ENCODE data around the gene ADAMTS14. TPM values are rescaled to one million over a fixed set of nuclear protein-coding genes. Genes with fewer than 3 reads are reported as not detected.

ADAMTS14 gene
- total RNA-seq, 1 donor from 2014 or later = 1.4 TPM

DNA sequence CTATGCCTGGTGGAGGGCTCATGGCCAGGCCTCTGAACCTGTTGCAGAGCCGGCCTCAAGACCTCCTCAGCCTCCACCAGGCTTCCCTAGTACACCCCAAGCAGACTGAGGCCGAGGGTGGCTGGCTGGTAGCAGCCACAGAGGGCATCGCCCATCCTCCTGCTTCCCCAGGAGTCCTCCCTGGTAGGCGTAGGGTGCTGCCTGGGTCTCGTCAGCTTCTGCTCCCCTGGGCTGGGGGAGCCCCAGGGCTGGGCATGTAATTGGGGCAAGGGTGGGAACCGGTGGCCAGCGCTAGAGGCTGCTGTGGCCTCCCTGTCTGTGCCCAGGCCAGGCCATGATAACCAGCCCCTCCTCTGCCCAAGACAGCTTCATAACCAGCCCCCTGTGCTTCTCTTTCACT is 80.3 kb downstream of the ADAMTS14 start:
- Mint-ChIP-seq H3K9me3 (no peaks in the 10 kb centered on the region), H3K27me3 (peaks cover 4% of the 10 kb centered on the region), H3K36me3 (no peaks in the 10 kb centered on the region), H3K4me3 (no peak overlapping the region), H3K4me1 (ENCODE audit: unreplicated experiment) (peaks cover 10% of the 10 kb centered on the region), H3K27ac (no peak overlapping the region)
- DNase-seq (ENCODE audit: extremely low spot score, unreplicated experiment) = no peak
- TF ChIP-seq, protein P1, sequence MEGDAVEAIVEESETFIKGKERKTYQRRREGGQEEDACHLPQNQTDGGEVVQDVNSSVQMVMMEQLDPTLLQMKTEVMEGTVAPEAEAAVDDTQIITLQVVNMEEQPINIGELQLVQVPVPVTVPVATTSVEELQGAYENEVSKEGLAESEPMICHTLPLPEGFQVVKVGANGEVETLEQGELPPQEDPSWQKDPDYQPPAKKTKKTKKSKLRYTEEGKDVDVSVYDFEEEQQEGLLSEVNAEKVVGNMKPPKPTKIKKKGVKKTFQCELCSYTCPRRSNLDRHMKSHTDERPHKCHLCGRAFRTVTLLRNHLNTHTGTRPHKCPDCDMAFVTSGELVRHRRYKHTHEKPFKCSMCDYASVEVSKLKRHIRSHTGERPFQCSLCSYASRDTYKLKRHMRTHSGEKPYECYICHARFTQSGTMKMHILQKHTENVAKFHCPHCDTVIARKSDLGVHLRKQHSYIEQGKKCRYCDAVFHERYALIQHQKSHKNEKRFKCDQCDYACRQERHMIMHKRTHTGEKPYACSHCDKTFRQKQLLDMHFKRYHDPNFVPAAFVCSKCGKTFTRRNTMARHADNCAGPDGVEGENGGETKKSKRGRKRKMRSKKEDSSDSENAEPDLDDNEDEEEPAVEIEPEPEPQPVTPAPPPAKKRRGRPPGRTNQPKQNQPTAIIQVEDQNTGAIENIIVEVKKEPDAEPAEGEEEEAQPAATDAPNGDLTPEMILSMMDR (conservative IDR thresholded peaks at IDR 0.05) = no peak

DNA sequence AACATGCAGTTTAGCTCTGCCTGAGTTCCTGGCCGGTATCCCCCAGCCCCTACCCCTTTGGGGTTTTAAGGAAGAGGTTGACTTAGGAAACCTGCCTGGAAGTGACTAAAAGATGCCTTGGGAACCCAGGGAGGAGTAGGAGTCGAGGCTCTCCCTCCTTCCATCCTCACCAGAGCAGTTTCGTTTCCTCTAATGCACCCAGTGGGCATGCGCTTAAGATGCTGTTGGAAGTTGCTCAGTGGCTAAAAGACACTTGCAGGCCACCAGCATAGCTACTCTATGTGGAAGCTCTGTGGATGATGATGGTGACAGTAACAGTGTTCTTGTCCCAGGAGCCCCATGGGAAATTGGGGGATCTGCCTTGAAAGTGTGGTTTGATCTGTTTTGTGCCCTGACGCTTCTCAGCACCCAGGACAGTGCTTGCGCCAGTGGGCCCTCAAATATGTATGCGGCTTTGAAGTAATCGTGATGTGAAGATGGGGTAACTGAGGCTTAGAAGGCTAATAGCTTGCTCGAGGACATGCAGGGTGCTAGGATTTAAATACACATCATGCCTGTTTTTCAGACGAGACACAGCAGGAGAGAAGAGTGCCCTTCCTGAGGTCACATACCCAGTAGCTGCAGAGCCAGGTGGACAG is 80.8 kb downstream of the ADAMTS14 start:
- DNase-seq (ENCODE audit: extremely low spot score, unreplicated experiment) = no peak
- TF ChIP-seq, protein P1 (conservative IDR thresholded peaks at IDR 0.05) = no peak
- Mint-ChIP-seq H3K36me3 (no peaks in the 10 kb centered on the region), H3K27ac (no peak overlapping the region), H3K4me3 (no peak overlapping the region), H3K9me3 (no peaks in the 10 kb centered on the region), H3K27me3 (peaks cover 4% of the 10 kb centered on the region), H3K4me1 (ENCODE audit: unreplicated experiment) (peaks cover 10% of the 10 kb centered on the region)

DNA sequence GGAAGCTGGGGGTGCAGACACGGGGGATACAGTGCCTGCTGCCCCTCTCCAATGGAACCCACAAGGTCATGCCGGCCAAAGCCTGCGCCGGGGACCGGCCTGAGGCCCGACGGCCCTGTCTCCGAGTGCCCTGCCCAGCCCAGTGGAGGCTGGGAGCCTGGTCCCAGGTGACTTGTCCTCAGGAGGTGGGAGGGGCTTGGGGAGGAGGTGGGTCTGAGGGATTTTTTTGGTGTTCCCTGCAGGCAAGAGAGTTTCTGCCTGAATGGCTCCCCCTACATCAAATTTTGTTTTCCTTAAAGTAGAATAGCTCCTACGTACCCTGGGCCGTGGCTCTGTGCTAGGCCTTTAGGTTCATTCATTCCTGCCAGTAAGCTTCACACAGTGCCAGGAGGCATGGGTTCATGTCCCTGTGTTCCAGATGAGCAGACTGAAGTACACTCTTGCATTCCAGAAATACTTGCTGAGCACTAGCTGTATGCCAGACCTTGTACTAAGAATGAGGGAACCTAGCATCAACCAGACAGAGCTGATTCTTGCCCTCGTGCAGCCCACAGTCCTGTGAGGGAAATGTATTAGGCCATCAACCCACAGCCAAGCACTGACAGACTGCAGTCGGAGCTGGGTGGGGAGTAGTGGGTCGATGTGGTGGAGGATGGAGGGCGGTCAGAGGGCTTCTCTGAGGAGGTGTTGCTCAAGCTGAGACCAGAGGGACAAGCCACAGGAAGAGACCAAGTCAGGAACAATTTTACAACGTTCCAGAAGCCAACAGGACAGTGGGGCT is 81.7 kb downstream of the ADAMTS14 start:
- Mint-ChIP-seq H3K27ac (peak overlapping the region; percentile 30), H3K4me3 (no peak overlapping the region), H3K36me3 (no peaks in the 10 kb centered on the region), H3K9me3 (no peaks in the 10 kb centered on the region), H3K4me1 (ENCODE audit: unreplicated experiment) (peaks cover 16% of the 10 kb centered on the region), H3K27me3 (peaks cover 8% of the 10 kb centered on the region)
- TF ChIP-seq, protein P1 (conservative IDR thresholded peaks at IDR 0.05) = no peak
- DNase-seq (ENCODE audit: extremely low spot score, unreplicated experiment) = no peak

DNA sequence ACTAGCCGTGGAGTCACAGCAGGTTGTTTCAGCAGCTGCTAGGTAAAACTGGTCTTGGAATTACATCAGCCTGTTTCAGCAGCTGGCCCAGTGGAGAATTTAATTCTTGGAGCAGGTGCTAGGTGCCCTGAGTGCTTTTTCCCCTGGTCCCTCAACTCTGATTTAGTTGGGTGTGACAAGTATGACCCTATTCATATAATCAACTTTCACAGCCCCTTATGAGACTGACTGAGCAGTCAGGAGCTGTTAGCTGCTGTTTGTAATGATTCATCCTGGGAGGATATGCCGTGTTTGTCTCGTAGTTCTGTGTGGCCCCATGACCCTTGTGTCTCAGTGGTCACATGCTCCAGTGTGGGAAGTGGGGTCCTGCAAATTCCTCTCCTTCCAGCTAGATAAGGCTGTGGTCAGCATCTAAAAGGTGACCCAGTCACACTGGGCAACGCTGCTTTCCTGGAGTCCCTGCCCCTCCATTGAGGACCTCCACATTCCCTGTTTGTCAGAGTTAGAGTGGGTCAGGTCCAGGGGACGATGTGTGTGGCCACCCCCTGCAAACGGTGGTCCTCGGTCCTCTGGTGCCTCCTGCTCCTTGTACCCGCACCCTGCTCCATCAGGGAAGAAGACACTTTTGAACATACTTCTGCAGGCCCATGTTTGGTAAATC is 84.5 kb downstream of the ADAMTS14 start:
- Mint-ChIP-seq H3K9me3 (no peaks in the 10 kb centered on the region), H3K27ac (no peak overlapping the region), H3K36me3 (no peaks in the 10 kb centered on the region), H3K27me3 (peaks cover 10% of the 10 kb centered on the region), H3K4me1 (ENCODE audit: unreplicated experiment) (peaks cover 19% of the 10 kb centered on the region), H3K4me3 (no peak overlapping the region)
- no peak for DNase-seq (ENCODE audit: extremely low spot score, unreplicated experiment)
- TF ChIP-seq, protein P1 (conservative IDR thresholded peaks at IDR 0.05) = no peak

DNA sequence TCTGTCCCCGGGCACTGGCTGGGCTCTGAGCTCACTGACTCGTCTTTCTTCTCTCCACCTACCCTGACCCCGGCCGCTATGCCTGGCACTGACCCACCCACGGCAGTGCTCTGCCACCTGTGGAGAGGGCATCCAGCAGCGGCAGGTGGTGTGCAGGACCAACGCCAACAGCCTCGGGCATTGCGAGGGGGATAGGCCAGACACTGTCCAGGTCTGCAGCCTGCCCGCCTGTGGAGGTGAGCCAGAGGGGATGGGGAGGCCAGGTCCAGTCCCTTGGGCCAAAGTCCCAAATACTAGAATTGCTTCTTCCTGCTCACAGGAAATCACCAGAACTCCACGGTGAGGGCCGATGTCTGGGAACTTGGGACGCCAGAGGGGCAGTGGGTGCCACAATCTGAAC is 85.5 kb downstream of the ADAMTS14 start:
- Mint-ChIP-seq H3K27me3 (peaks cover 10% of the 10 kb centered on the region), H3K27ac (no peak overlapping the region), H3K4me1 (ENCODE audit: unreplicated experiment) (peaks cover 19% of the 10 kb centered on the region), H3K4me3 (no peak overlapping the region), H3K36me3 (no peaks in the 10 kb centered on the region), H3K9me3 (no peaks in the 10 kb centered on the region)
- no peak for DNase-seq (ENCODE audit: extremely low spot score, unreplicated experiment)
- TF ChIP-seq, protein P1 (conservative IDR thresholded peaks at IDR 0.05) = no peak
